Measurements from ENCODE around the gene SH3YL1. TPM values are rescaled to one million over a fixed set of nuclear protein-coding genes. Genes with fewer than 3 reads are reported as not detected.

The SH3YL1 gene
- total RNA-seq, 1 donor from 2014 or later, result 33.3 TPM

GRCh38 chr2:202945-203344 lies 60.9 kb downstream of the SH3YL1 start:
- no peak for ATAC-seq (ENCODE audit: low read depth)
- CTCF ChIA-PET, result no interaction called here

GRCh38 chr2:201648-202433 lies 62.0 kb downstream of the SH3YL1 start:
- peaks cover 10% of the 10 kb centered on the region for H3K27me3 Mint-ChIP-seq
- DNase-seq, result no peak
- no peak overlapping the region for H3K27ac Mint-ChIP-seq
- POLR2A ChIA-PET, result no interaction called here
- TF ChIP-seq CTCF (IDR thresholded peaks at IDR 0.05), result no peak
- H3K36me3 Mint-ChIP-seq (ENCODE audit: low read depth), result no peaks in the 10 kb centered on the region
- H3K9me3 Mint-ChIP-seq, result no peaks in the 10 kb centered on the region
- intact Hi-C loops (cut with micrococcal nuclease), result no loop called here
- no peak overlapping the region for H3K4me3 Mint-ChIP-seq
- H3K4me1 Mint-ChIP-seq, result no peaks in the 10 kb centered on the region
- CTCF ChIA-PET, result no interaction called here
- ATAC-seq (ENCODE audit: low read depth), result no peak

More at GRCh38 chr2:202945-203344, 60.9 kb downstream of the SH3YL1 start:
- Mint-ChIP-seq H3K4me3 (no peak overlapping the region), H3K4me1 (no peaks in the 10 kb centered on the region), H3K36me3 (ENCODE audit: low read depth) (no peaks in the 10 kb centered on the region), H3K9me3 (no peaks in the 10 kb centered on the region), H3K27ac (no peak overlapping the region), H3K27me3 (peaks cover 10% of the 10 kb centered on the region)
- intact Hi-C loops (cut with micrococcal nuclease), result no loop called here
- no peak for TF ChIP-seq CTCF (IDR thresholded peaks at IDR 0.05)
- POLR2A ChIA-PET, result no interaction called here
- DNase-seq, result no peak

DNA sequence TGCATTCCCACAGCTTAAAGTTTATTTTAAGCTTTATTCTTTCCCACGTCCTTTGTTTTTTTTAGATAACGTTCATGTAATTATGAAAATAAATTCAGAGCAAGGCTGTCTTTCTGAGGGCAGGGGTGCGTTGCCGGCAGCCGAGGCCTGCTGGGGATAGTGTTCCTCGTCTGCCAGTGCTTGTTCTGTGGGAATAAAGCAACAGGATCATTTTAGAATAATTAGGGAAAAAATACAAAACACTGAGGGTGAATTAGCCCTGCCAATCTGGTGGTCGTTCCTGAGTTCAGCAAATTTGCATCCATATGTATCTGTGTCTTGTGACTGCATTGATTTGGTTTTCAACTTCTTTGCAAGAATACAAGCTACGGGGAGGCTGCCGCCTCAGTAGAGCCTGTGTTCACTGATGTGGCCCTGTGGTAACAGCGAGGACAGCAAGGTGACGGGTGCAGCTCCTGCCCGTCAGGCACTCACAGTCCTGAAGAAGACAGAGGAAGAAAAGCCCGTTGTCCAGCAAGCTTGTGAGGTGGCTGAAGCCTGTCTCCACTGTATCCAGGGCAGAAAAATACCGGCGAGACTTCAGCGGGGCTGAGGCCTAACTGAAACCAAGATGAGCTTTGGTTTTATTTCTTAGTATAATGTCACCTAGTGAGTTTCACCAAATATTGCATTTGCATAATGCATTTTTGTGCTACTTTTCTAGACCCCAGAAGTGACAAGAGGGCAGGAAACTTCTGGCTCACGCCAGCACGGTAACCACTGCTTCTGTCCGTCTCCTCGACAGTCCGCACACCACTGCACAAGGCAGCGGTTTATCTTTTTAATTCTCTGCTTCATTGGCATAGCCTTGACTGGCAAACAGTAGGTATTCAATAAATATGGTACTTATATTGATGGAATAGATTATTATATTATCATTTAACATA lies 64.5 kb downstream of the SH3YL1 start:
- no peak overlapping the region for H3K27ac Mint-ChIP-seq
- CTCF ChIA-PET, result no interaction called here

GRCh38 chr2:196406-196805 lies 67.4 kb downstream of the SH3YL1 start:
- DNase-seq, result no peak
- H3K9me3 Mint-ChIP-seq, result no peaks in the 10 kb centered on the region
- TF ChIP-seq CTCF (IDR thresholded peaks at IDR 0.05), result no peak
- H3K4me3 Mint-ChIP-seq, result no peak overlapping the region
- ATAC-seq (ENCODE audit: low read depth), result no peak
- intact Hi-C loops (cut with micrococcal nuclease), result no loop called here
- ChIA-PET POLR2A (no interaction called here), CTCF (no interaction called here)
- H3K36me3 Mint-ChIP-seq (ENCODE audit: low read depth), result no peaks in the 10 kb centered on the region
- H3K4me1 Mint-ChIP-seq, result no peaks in the 10 kb centered on the region
- H3K27me3 Mint-ChIP-seq, result no peaks in the 10 kb centered on the region
- no peak overlapping the region for H3K27ac Mint-ChIP-seq

More for the DNA sequence above, 64.5 kb downstream of the SH3YL1 start:
- intact Hi-C loops (cut with micrococcal nuclease), result no loop called here
- DNase-seq (no peak), ATAC-seq (ENCODE audit: low read depth) (no peak)
- Mint-ChIP-seq H3K4me1 (no peaks in the 10 kb centered on the region), H3K36me3 (ENCODE audit: low read depth) (no peaks in the 10 kb centered on the region), H3K9me3 (no peaks in the 10 kb centered on the region), H3K27me3 (peaks cover 10% of the 10 kb centered on the region), H3K4me3 (no peak overlapping the region)
- POLR2A ChIA-PET, result no interaction called here
- TF ChIP-seq CTCF (IDR thresholded peaks at IDR 0.05), result no peak

GRCh38 chr2:195932-196331 lies 67.9 kb downstream of the SH3YL1 start:
- ChIA-PET CTCF (no interaction called here), POLR2A (no interaction called here)
- ATAC-seq (ENCODE audit: low read depth), result no peak
- Mint-ChIP-seq H3K4me3 (no peak overlapping the region), H3K27me3 (no peaks in the 10 kb centered on the region), H3K27ac (no peak overlapping the region), H3K36me3 (ENCODE audit: low read depth) (no peaks in the 10 kb centered on the region), H3K4me1 (no peaks in the 10 kb centered on the region), H3K9me3 (peaks cover under 1% of the 10 kb centered on the region)
- DNase-seq, result no peak
- no peak for TF ChIP-seq CTCF (IDR thresholded peaks at IDR 0.05)
- intact Hi-C loops (cut with micrococcal nuclease), result no loop called here
